H9 (cell line): Measurements from ENCODE around the gene SLC35A2. TPM values are rescaled to one million over a fixed set of nuclear protein-coding genes. Genes with fewer than 3 reads are reported as not detected.

Source experiments
- DNase-seq: peaks from one replicate; pipeline ENCODE4 v3.0.0-alpha.2; 2017
- H2AFZ ChIP-seq: one replicate; pipeline ENCODE4 v1.6.1; 2013; ENCODE audit warnings: mild to moderate bottlenecking, low read length, control low read depth, moderate library complexity
- H2AK5ac ChIP-seq: 2 replicates; pipeline ENCODE4 v1.6.1; 2013; ENCODE audit warnings: low read length, control low read depth, mixed read lengths; ENCODE audit not compliant: insufficient read length
- H2BK120ac ChIP-seq: one replicate; pipeline ENCODE4 v1.6.1; 2013; ENCODE audit warnings: low read depth, mild to moderate bottlenecking, low read length, control low read depth, inconsistent platforms; ENCODE audit not compliant: poor library complexity, severe bottlenecking
- H2BK12ac ChIP-seq: 2 replicates; pipeline ENCODE4 v1.6.1; 2013; ENCODE audit warnings: low read length, control low read depth, mixed read lengths, low read depth; ENCODE audit not compliant: insufficient read length
- H2BK15ac ChIP-seq: 2 replicates; pipeline ENCODE4 v1.6.1; 2013; ENCODE audit warnings: low read depth, low read length, control low read depth
- H2BK20ac ChIP-seq: one replicate; pipeline ENCODE4 v1.6.1; 2013; ENCODE audit warnings: low read depth, mild to moderate bottlenecking, low read length, control low read depth, inconsistent platforms; ENCODE audit not compliant: poor library complexity, severe bottlenecking
- H2BK5ac ChIP-seq: 2 replicates; pipeline ENCODE4 v1.6.1; 2013; ENCODE audit warnings: low read length, control low read depth, mixed read lengths; ENCODE audit not compliant: insufficient read length
- H3K14ac ChIP-seq: 2 replicates; pipeline ENCODE4 v1.6.1; 2013; ENCODE audit warnings: low read length, control low read depth; ENCODE audit not compliant: insufficient read depth
- H3K18ac ChIP-seq: 2 replicates; pipeline ENCODE4 v1.6.1; 2013; ENCODE audit warnings: low read depth, mild to moderate bottlenecking, mixed read lengths, low read length, control low read depth; ENCODE audit not compliant: insufficient read length
- H3K23ac ChIP-seq: 2 replicates; pipeline ENCODE4 v1.6.1; 2013; ENCODE audit warnings: low read length, control low read depth, mixed read lengths, low read depth; ENCODE audit not compliant: insufficient read length
- H3K23me2 ChIP-seq: 2 replicates; pipeline ENCODE4 v1.6.1; 2013; ENCODE audit warnings: low read depth, mild to moderate bottlenecking, mixed read lengths, low read length, control low read depth; ENCODE audit not compliant: insufficient read length, poor library complexity, severe bottlenecking
- H3K27ac ChIP-seq: 2 replicates; pipeline ENCODE4 v1.5.1; 2013; ENCODE audit warnings: low read length, control low read depth, mixed read lengths, low read depth; ENCODE audit not compliant: insufficient read length
- H3K27me3 ChIP-seq: 2 replicates; pipeline ENCODE4 v1.6.1; 2013; ENCODE audit warnings: low read length, control low read depth, inconsistent platforms; ENCODE audit not compliant: insufficient read depth
- H3K4ac ChIP-seq: 2 replicates; pipeline ENCODE4 v1.6.1; 2013; ENCODE audit warnings: low read depth, mild to moderate bottlenecking, control low read depth, inconsistent platforms, low read length, moderate library complexity
- H3K4me1 ChIP-seq: 2 replicates; pipeline ENCODE4 v1.6.1; 2013; ENCODE audit warnings: low read length, control low read depth, inconsistent platforms; ENCODE audit not compliant: insufficient read depth
- H3K4me2 ChIP-seq: 2 replicates; pipeline ENCODE4 v1.6.1; 2013; ENCODE audit warnings: low read length, control low read depth, mixed read lengths; ENCODE audit not compliant: insufficient read length, insufficient read depth
- H3K56ac ChIP-seq: 2 replicates; pipeline ENCODE4 v1.6.1; 2013; ENCODE audit warnings: low read depth, mild to moderate bottlenecking, mixed read lengths, low read length, control low read depth; ENCODE audit not compliant: insufficient read length
- H3K79me1 ChIP-seq: 2 replicates; pipeline ENCODE4 v1.6.1; 2013; ENCODE audit warnings: low read depth, mild to moderate bottlenecking, moderate library complexity, low read length, control low read depth, inconsistent platforms; ENCODE audit not compliant: insufficient read depth, poor library complexity, severe bottlenecking
- H3K79me2 ChIP-seq: 2 replicates; pipeline ENCODE4 v1.6.1; 2013; ENCODE audit warnings: low read length, control low read depth, inconsistent platforms; ENCODE audit not compliant: insufficient read depth
- H3K9ac ChIP-seq: 2 replicates; pipeline ENCODE4 v1.6.1; 2013; ENCODE audit warnings: low read length, control low read depth, mixed read lengths; ENCODE audit not compliant: insufficient read length; ENCODE audit errors: extremely low read depth
- H3K9me3 ChIP-seq: one replicate; pipeline ENCODE4 v1.6.1; 2013; ENCODE audit warnings: low read depth, low read length, inconsistent platforms; ENCODE audit not compliant: control insufficient read depth
- H3T11ph ChIP-seq: one replicate; pipeline ENCODE4 v1.6.1; 2013; ENCODE audit warnings: mild to moderate bottlenecking, low read length, control low read depth, inconsistent platforms
- H4K20me1 ChIP-seq: one replicate; pipeline ENCODE4 v1.6.1; 2013; ENCODE audit not compliant: control insufficient read depth, insufficient read length, insufficient read depth
- H4K5ac ChIP-seq: 2 replicates; pipeline ENCODE4 v1.6.1; 2013; ENCODE audit warnings: low read depth, mild to moderate bottlenecking, mixed read lengths, low read length, control low read depth; ENCODE audit not compliant: insufficient read length
- H4K8ac ChIP-seq: replicated peaks from 2 replicates; pipeline ENCODE4 v1.6.1; 2013; ENCODE audit warnings: low read length, control low read depth, mixed read lengths, low read depth; ENCODE audit not compliant: insufficient read length
- H4K91ac ChIP-seq: 2 replicates; pipeline ENCODE4 v1.6.1; 2013; ENCODE audit warnings: low read depth, mild to moderate bottlenecking, moderate library complexity, mixed read lengths, low read length, control low read depth; ENCODE audit not compliant: insufficient read length
- H3K27ac Mint-ChIP-seq, 3 experiments: 2 replicates in 2 of 3; 3 replicates in 1 of 3; pipeline ENCODE4 v1.8.0; 2020 to 2021; ENCODE audit warnings: mixed read lengths in 3 of 3, mild to moderate bottlenecking in 1 of 3, moderate library complexity in 1 of 3
- H3K27me3 Mint-ChIP-seq: 2 replicates; pipeline ENCODE4 v1.8.0; 2021; ENCODE audit warnings: low read depth, mild to moderate bottlenecking, moderate library complexity, mixed read lengths
- H3K36me3 Mint-ChIP-seq, 3 experiments: 2 replicates in 2 of 3; 3 replicates in 1 of 3; pipeline ENCODE4 v1.8.0; 2020 to 2021; ENCODE audit warnings: low read depth in 3 of 3, mixed read lengths in 3 of 3; ENCODE audit not compliant: insufficient read depth in 1 of 3
- H3K4me1 Mint-ChIP-seq, 2 experiments: 2 replicates each; pipeline ENCODE4 v1.8.0; 2020; ENCODE audit warnings: mixed read lengths in 2 of 2
- H3K4me3 Mint-ChIP-seq, 2 experiments: 2 replicates in 1 of 2; 3 replicates in 1 of 2; pipeline ENCODE4 v1.8.0; 2020 to 2021; ENCODE audit warnings: mild to moderate bottlenecking in 2 of 2, mixed read lengths in 2 of 2, moderate library complexity in 1 of 2
- H3K9me3 Mint-ChIP-seq, 2 experiments: 2 replicates in 1 of 2; 3 replicates in 1 of 2; pipeline ENCODE4 v1.8.0; 2020; ENCODE audit warnings: mild to moderate bottlenecking in 2 of 2, mixed read lengths in 2 of 2, moderate library complexity in 1 of 2
- CTCF ChIP-seq: fragments of 200-600 bp; sonication (generic); conservative IDR thresholded peaks from 3 replicates; pipeline ENCODE4 v1.8.0; 2021; ENCODE audit warnings: antibody characterized with exemption, mild to moderate bottlenecking
- WGBS: extraction: QIAGEN DNeasy Blood & Tissue Kit; methylation state at CpG from one replicate; pipeline ENCODE4 v1.1.7; 2013; ENCODE audit warnings: missing lambda C conversion rate, low lambda C conversion rate, mixed read lengths; ENCODE audit not compliant: insufficient read length; ENCODE audit errors: extremely low coverage; 5-methylcytosine and 5-hydroxymethylcytosine counted together
- total RNA-seq: library from RNA; stranded (reverse); gene quantifications from 2 replicates; pipeline ENCODE4 v1.2.1, GENCODE V29; 2021

SLC35A2 gene
- total RNA-seq, 1 experiment from 2014 or later, result 32.9 TPM

GRCh38 chrX:48939524-48940228 is 28.2 kb upstream of the SLC35A2 start:
- H3K9me3 ChIP-seq, result no peaks in the 10 kb centered on the region
- H3K4me3 Mint-ChIP-seq, result no peak overlapping the region

More at GRCh38 chrX:48939524-48940228, 28.2 kb upstream of the SLC35A2 start:
- Histone ChIP-seq H4K5ac (peak overlapping the region; percentile 74), H2BK12ac (no peak overlapping the region), H2BK15ac (no peak overlapping the region), H3K4me1 (peaks cover 4% of the 10 kb centered on the region; the same call in 1 of the 2 replicates), H2BK20ac (no peak overlapping the region), H3K79me1 (peaks cover 6% of the 10 kb centered on the region), H3K79me2 (peaks cover 6% of the 10 kb centered on the region; the same call in 1 of the 2 replicates), H3K14ac (no peak overlapping the region), H3K27ac (no peak overlapping the region), H3K23me2 (no peaks in the 10 kb centered on the region), H3K23ac (no peak overlapping the region), H2AK5ac (no peak overlapping the region), H4K20me1 (no peaks in the 10 kb centered on the region), H3K4me2 (no peak overlapping the region), H2BK120ac (no peak overlapping the region), H3K9ac (no peak overlapping the region), H3T11ph (no peak overlapping the region), H4K91ac (no peak overlapping the region), H3K56ac (no peak overlapping the region), H3K27me3 (no peaks in the 10 kb centered on the region), H2BK5ac (no peak overlapping the region), H3K18ac (no peak overlapping the region), H3K4ac (no peak overlapping the region; the same call in 1 of the 2 replicates), H4K8ac (no peak overlapping the region), H2AFZ (no peak overlapping the region)
- WGBS, result no CpG with 5 or more reads among the region's 3 CpGs
- Mint-ChIP-seq H3K36me3 (peaks cover 34 to 63% (median 56%) of the 10 kb centered on the region in 3 experiments), H3K4me1 (peaks cover 19 to 38% of the 10 kb centered on the region in 2 experiments), H3K27ac (peak overlapping the region in 1 of 3 experiments; percentile 74; a peak in 1 of 7 replicates), H3K9me3 (peaks cover 73 to 84% of the 10 kb centered on the region in 2 experiments), H3K27me3 (peaks cover 1% of the 10 kb centered on the region)
- TF ChIP-seq CTCF, result no peak
- no peak for DNase-seq
